Measurements from ENCODE around the gene MED10.
A peak's percentile ranks its signal among the peaks of the same experiment; 100 is the strongest.

The MED10 gene

DNA sequence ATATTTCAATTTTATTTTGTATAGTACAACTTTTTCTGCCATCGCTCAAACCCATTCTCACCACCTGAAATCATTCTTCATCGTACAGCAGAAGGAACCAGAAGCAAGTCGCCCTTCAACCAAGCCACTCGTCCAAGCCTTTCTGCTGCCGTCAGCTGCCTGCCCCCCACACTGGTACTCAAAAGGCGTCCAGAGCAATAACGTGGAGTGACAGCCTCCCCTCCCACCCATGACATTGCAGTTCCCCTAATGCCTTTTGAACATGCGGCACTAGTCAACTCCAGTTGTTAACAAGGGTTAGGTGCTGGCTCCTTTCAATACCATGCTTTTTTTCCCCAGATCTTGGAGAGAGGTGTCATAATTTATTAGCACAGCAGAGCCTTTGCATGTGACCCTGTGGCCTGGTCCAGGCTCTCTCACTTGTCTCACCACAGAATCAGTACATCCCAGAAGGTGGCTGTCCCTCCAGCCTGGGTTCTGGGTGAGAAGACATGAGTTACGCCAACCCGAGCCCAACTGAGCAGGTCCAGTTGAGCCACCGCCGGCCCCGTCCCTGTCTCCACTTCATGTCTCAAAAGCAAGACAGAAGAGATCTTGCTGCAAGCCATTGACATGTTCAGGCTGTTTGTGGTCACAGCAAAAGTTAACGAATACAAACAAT, 20.4 kb upstream of the MED10 start:
- DNase-seq = no peak

DNA sequence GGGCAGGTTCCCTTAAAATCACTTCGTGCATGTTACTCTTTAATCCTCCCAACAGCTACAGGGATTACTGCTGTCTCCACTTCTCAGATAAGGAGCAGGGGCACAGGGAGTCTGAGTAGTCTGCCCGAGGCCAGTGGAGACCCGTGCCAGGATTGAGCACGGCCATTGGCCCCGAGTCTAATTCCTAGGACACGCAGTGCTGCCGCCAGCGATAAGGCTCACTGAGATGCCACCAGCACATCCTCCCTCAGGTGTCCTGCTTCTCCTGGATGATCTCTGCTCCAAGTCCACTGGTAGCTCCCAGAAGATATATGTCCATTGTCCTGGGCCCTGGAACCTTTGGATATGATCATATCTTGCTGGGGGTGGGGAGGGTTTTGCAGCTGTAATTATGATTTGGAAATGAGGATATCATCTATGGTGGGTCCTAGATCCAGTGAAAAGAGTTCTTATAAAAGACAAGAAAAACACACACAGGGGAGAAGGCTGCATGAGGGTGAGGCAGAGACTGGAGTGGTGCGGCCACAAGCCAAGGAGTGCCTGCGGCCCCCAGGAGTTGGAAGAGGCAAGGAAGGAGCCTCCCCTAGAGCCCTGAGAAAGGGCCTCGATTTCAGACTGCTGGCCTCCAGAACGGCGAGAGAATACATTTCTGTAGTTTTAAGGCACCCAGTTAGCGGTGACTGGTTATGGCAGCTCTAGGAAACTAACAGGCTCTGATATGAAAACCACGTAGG, 19.4 kb upstream of the MED10 start:
- no peak for DNase-seq

DNA sequence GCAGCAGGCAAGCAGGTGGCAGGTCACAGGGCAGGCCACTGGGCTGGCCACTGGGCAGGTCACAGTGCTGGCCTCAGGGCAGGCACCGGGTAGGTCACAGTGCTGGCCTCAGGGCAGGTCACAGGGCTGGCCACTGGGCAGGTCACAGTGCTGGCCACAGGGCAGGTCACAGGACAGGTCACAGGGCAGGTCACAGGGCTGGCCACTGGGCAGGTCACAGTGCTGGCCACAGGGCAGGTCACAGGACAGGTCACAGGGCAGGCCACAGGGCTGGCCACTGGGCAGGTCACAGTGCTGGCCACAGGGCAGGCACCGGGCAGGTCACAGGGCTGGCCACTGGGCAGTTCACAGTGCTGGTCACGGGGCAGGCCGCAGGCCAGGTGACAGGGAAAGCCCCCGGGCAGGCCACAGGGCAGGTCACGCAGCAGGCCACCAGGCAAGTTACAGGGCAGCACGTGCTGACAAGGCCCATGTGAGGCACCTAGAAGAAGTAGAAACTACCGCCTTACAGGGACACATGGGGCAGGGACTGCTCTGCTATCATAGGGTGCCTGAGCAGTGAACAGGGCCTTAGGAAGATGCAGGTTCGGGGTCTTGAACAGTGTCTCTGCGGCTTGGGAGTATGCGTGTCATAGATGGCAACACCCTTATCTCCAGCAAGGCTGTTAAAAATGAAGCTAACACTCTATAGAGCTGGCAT, 18.6 kb upstream of the MED10 start:
- DNase-seq = no peak

DNA sequence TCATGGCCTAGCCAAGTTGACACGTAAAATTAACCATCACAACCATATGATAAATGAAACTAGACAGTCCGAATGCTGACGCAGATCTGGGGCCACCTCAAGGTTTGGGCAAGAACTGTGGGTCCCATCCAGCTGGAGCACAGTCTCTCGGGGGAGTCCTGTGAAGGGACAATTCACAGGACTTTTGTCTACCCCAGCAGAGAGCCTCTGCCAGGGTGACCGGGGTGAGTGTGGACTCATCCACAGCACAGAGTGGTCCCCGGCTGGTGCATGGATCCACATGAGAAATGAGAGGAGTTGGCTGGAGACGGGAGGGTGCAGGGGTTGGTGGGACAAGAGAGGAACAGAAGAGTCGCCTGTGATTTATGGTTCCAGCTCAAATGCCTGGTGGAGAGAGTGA, 17.7 kb upstream of the MED10 start:
- no peak for DNase-seq

DNA sequence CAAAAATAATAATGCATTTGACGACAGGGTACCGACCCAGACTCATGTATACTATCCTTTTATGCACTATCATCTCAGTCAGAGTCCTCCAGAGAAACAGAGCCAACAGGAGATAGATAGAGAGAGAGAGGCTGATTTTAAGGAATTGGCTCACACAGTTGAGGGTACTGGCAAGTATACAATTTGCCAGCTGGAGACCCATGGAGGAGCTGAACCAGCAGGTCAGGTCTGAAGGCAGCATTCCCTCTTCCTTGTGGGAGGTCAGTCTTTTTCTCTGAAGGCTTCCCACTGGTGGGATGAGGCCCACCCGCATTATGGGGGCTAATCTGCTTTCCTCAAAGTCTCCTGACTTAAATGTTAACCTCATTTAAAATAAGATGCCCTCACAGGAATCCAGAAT, 17.3 kb upstream of the MED10 start:
- no peak for DNase-seq

DNA sequence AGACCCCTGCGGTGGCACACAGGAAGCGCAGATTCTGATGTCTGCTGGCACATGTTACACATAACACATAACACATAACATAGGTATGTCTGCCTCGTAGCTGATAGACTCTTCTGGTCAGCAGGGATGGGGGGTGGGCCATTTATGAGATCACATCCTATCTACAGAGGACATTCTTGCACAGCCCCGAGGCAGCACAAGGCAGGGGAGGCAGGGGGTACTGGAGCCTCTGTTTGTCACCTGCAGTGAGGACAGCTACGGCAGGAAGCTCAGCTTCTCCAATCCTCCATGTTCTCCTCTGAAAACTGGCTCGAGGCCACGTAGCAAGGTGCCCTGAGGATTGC, 16.7 kb upstream of the MED10 start:
- DNase-seq = no peak

DNA sequence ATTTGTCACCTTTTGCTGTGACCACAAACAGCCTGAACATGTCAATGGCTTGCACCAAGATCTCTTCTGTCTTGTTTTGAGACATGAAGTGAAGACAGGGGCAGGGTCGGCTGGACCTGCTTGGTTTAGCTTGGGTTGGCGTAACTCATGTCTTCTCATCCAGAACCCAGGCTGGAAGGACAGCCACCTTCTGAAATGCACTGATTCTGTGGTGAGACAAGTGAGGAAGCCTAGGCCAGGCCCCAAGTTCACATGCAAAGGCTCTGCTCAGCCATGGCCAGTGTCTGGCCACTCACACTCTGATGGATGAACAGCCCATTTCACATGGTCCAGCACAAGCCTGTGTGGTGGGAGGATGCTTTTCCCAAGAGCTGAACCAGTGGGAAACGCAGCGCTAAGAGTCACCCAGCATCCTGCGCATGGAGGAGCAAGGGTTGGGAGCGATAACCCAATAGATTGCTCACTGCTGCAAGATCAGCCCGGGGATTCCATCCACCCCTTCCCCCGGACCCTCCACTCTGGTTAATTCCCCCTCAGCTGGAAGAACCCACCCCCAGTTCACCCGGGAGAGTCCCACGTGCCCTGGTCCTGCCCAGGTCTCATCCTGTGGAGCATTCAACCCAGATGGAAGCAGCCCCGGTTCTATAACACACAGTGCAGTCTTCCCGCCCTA, 16.2 kb upstream of the MED10 start:
- DNase-seq = no peak

DNA sequence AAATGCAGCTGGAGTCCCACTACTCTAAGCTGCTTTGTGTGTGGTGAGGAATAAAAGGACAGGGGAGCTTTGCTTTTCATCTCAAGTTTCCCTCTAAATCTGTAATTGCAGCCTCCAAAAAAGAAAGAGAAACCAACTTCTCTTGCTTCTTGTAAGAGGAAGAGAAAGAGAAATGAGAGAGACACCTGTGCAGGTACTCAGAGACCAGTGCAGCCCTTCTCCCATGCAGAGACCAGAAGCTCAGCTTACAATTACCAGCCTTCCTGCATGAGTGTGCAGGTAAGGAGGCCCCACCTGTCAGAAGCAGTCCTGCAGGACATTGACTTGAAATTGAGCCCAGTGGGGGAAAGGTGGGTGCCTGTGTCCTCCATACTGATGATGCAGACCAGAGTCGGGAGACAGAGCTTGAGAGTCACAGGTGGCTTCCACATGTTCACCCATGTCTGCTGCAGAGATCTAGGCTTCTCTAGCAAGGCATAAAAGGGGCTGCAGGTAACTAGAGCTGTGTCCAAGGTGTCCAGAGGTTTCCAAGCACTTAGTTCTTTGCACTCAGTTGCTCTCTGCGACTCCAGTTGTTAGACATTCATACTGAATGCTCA, 15.3 kb upstream of the MED10 start:
- no peak for DNase-seq

DNA sequence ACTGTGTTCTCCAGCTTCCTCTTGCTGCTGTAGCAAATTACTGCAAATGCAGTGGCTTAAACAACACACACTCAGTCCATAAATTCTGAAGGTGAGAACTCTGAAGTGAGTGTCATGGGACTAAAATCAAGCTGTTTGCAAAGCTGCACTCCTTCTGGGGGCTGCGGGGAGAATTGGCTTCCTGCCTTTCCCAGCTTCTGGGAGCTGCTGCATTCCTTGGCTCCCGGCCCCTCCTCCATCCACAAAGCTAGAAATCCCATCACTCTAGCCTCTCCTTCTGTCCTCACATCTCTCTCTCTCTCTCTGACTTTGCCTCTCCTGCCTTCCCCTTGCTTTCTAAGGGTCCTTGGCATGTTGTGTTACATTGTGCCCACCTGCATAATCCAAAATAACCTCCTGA, 14.2 kb upstream of the MED10 start:
- no peak for DNase-seq

DNA sequence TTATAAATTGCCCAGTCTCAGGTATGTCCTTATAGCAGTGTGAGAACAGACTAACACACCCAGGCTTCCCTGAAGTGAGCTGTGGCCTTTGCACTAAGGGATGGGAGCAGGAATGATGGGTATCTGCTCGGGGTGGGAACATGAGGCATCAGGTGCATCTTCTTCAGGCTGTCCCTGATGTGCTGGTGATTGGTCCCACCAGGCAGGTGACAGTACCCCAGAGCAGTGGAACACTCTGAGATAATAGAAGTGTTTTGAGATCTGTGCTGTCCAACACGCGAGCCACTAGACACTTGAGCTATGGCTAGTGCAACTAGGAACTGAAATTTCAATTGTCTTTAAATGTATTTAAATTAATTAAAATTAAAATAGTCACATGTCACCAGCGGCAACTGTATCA, 12.8 kb upstream of the MED10 start:
- no peak for DNase-seq

DNA sequence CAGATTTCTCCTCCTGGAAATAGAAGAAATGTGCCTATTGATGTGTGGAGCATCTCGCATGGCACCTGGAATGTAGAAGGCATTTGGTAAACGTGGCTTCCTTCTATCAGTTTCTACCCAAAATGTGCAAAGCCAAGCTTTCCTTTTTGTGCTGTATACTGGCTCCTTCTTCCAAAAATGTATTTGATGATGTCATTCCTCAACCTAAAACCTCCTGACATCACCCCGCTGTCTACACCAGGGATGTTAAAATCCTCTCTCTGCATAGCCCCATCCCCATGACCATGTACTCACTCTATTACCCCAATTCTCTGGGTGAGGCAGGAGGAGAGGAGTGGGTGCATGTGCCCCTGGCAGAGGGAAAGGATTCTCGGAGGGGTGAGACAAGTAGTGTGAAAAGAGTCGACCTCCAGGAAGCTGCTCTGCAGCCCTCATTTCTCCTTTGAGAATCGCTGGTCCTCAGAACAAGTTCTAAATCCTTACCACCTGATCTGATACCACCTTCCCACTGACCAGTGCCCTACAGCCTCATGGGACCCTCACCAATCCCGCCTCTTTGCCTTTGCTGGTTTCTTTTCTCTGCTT, 11.7 kb upstream of the MED10 start:
- no peak for DNase-seq

DNA sequence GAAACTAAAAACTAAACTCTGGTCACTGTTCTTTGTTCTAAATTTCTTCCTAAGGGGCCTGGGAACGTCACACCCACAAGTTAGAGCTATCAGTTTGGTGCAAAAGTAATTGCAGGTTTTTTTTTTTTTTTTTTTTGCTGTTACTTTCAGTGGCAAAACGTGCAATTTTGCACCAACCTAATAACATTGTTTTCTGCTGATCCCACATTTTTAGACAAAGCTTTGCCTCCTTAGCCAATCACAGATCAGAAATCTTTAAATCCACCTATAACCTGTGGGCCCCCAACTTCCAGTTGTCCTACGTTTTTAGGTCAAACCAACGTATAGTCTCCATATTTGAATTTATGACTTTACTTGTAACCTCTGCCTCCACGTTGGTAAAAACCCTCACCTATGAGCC, 11.1 kb upstream of the MED10 start:
- DNase-seq = no peak

DNA sequence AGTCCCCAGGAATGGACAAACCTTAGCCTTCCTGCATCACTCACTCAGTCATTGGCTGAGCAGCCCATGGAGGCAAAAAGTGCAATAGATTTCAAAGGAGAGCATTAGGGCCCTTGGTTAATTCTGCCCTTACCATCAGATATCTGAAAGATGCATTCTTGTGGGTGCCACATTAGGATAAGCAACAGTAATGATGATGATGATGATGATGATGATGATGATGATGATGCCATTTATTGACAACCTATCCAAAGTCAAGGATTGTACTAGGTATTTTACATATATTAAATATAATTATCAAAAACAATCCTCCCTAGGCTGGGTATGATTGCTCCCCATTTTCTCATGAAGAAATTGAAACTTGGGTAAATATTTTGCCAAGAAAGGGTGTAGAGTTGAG, 9.6 kb upstream of the MED10 start:
- DNase-seq = no peak

DNA sequence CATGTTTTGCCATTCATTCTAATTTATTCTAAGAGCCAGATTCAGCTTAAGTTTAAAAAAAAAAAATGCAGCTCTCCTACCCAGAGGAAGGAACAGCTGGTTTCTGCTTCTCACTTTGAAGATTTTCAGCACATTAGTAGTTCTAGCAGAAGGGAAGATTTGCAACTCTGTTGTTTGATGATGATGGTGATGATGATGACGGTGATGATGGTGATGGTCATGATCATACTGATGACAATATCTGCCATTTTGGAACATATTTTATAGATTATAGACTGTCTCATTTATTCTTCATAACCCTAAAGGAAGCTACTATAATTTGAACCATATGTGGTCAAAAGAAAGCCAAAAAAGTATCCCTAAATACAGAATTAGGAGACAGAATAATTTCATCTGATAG, 7.9 kb upstream of the MED10 start:
- DNase-seq = no peak

DNA sequence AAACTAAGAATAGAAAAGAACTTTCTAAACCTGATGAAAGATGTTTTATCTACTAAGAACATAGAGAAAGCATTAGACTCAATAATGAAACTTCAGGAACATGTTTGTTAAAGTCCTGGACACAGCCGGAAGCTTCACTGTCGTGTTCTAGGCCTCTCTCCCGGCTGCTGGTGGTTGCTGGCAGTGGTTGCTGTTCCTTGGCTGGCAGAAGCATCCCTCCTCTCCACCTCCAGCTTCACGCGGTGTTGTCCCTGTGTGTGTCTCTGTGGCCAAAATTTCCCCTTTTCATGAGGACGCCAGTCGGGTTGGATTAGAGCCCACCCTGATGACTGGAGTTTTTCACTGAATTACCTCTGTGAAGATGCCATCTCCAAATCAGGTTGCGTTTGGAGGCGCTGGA, 6.5 kb upstream of the MED10 start:
- DNase-seq = no peak

DNA sequence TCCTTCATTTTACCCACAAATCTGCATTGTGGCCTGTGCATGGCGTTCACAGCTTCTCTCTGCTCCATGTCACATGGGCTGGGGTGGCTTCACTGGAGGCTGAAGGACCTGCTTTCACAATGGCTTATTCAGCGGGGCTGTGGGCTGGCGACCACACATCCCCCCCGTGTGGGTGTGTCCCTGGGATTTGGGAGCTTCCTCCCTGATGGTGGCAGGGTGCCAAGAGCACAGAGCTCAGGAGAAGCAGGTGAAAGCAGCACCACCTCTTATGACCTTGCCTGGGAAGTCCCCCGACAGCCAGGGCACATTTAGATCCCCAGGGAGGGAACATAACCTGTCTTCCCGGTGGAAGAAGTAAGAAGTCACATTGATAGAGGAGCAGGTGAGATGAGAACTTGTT, 5.0 kb upstream of the MED10 start:
- peak; percentile 21 for DNase-seq

DNA sequence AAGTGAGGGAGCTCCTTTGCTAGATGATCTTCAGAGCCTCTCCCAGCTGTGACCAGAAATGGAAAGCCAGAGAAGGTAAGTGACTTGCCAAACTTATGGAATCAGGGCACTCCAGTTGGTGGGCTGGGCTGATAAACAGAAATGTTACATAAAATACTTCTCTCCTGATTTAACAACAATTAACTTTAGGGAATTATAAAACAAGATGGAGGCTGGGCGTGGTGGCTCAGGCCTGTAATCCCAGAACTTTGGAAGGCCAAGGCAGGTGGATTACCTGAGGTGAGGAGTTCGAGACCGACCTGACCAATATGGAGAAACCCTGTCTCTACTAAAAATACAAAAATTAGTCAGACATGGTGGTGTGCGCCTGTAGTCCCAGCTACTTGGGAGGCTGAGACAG, 899 bp upstream of the MED10 start:
- no peak for DNase-seq

DNA sequence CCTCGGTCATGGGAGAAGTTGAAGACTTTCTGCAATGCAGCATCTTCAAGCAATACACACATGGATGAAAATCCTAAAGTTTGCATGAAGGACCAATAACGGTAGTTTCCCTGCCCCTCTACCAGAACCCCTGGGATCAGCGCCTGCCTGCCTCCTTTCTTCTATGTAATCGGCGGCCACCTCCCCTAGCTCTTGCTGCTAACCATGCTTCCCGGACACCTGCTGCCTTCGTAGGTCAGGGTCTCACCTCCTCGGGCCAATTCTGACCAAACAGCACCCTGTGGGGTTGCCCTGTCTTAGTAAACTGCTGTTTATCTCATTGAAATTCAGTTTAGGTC, 388 bp upstream of the MED10 start:
- no peak for DNase-seq

DNA sequence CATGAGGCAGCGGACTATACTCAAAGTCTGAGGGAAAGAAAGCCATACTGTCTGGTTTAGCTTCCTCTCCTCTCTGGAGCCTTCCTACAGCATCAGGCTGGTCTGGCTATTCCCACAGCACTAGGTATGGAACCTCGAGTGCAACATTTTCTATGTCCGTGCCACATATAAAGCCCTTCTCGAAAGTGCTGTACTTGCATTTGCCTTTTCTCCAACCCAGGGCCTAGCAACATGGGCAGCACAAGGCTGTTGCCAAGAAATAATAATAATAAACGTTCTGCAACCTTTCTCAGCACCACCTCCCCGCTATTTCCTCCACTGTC, 804 bp downstream of the MED10 start:
- no peak for DNase-seq

DNA sequence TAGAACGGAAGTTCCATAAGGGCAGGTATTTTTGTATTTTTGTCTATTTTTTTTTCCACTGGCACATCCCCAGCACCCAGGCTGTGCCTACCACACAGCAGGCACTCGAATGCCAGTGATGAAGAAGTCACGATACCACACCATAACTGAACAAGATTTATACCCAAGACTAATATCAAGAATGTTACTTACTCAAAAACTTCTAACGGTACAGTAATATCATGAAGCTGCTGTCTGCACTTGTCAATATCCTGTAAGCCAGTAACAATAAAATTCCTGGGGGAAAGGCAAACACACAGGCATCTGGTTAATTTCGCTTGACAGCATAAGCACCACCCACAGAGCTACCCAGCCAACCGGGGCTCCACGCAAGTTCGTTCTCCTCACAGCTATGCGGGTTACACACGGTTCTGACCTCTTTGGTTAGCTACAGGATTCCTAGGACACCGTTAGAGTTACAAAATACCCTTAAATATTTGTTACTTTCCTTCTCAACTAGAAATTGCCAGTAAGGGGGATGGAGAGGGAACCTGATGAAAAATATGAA, 1.3 kb downstream of the MED10 start:
- DNase-seq = no peak

DNA sequence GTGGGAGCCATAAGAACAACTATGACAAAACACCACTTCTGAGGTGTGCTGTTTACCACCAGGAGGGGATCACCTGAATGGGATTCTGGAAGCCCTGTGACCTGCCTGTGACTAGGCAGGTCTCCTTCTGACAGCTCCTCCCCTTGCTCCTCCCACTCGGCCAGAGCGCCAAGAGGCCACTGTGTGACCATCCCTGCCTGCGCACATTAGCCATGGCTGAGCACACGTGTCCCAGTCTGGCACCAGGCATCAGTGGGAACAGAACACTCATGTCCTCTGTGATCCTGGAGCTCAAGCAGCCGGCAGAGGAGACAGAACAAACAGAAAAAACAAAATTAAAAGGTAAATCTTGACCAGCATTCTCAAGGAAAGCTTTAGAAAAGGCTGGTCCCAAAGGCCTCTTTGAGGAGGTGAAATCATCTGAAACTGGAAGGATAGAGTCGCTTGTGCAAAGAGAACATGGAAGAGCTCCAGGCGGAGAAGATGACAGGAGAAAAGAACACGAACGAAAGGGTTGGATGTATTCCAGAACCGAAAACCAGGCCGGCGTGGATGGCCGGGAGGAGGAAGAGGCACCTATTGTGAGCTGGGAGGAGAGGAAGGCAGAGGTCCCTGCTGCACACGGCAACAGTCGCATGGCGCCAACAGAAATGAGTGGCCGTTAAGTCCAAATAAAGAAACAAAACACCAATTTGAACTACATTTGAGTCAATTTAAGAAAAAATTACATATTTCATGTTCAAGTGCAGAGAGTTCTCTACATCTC, 5.1 kb downstream of the MED10 start:
- DNase-seq = no peak

Measured in NCI-H774 (cell line).